ENCODE results near the gene PRG2.

The PRG2 gene

DNA sequence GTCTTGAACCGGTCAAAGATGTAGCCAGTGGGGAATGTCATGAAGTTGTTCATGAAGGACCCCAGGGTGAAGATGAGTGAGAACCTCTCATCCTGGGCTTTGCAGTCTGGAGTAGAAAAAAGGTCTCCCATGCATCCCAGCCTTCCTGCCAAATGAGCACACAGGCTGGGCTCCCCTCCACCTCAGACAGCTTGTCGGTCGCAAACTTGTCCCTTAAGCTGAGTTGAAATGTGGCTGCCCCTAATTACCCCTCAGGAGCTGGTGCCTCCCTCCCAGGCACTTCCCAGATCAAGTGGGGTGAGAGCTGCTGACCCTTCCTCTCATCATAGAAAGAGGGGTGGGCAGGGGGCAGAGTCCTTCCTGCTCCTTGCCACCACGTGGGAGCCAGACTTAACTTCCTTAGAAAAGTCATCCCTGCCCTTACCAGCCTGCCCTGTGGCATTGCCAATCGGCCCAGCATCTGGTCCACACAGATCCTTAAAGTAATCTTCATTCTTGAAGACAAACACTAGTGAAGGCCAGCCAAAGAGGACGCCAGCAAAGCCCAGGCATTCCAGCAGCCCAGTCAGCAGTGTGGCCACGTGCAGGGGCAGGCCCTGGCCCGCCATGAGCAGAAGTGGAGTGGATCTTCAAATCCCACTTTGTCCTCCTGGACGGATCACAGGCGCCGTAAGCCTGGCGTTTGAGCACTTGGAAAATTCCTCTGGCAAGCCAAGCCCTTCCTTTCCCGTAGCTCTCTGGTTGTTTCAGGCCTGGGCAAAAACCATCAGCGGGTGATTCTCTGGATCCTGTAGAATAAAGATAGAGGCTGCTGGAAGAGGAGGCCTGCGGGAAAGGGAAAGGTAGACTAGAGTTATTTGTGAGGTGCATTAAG, 35.4 kb upstream of the PRG2 start:
- TF ChIP-seq, protein P1, sequence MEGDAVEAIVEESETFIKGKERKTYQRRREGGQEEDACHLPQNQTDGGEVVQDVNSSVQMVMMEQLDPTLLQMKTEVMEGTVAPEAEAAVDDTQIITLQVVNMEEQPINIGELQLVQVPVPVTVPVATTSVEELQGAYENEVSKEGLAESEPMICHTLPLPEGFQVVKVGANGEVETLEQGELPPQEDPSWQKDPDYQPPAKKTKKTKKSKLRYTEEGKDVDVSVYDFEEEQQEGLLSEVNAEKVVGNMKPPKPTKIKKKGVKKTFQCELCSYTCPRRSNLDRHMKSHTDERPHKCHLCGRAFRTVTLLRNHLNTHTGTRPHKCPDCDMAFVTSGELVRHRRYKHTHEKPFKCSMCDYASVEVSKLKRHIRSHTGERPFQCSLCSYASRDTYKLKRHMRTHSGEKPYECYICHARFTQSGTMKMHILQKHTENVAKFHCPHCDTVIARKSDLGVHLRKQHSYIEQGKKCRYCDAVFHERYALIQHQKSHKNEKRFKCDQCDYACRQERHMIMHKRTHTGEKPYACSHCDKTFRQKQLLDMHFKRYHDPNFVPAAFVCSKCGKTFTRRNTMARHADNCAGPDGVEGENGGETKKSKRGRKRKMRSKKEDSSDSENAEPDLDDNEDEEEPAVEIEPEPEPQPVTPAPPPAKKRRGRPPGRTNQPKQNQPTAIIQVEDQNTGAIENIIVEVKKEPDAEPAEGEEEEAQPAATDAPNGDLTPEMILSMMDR (IDR thresholded peaks at IDR 0.05; ENCODE audit: low read depth, low read length) = no peak
- TF ChIP-seq, protein P2, sequence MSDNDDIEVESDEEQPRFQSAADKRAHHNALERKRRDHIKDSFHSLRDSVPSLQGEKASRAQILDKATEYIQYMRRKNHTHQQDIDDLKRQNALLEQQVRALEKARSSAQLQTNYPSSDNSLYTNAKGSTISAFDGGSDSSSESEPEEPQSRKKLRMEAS (IDR thresholded peaks at IDR 0.05; ENCODE audit: low read depth, low read length) = peak; percentile 67; the same call in 1 of the 2 replicates
- peak overlapping the region; percentile 99 for H3K4me3 ChIP-seq (ENCODE audit: low read depth, low read length)
- DNase-seq (ENCODE audit: low read depth) = peak; percentile 55

DNA sequence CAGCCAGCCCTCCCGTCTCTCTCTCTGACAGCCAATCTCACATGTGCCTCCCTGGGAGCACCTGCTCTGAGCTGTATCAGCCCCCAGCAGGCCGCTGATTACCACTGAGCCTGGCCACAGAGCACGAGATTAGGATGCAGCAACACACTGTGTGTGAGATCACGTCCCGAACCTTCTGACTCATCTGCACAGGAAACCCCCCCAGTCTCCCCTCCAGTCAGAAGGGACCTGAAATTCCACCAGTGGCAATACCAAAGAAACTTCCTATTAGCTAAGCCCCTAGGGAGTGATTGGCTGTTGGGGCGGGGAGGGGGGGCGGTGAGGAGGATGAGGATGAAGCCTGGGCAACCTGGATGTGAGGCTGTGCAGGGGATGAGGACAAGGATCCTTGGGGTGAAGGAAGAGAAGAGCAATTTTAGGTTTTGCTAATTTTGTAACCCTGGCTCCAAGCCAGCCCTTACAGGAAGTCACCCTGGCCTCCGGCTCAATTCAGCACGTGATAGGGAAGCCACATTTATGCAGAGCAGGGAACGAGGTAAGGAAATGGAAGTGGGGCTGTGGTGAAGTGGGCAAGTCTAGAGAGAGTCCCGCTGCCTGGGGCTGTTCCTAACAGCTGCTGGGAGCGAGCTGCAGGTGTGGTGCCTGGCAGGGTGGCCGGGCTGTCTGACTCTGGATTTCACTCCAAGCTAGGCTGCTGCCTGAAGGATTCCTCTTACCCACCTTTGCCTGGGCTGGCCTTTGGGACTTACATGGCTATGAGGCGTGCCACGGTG, 34.5 kb upstream of the PRG2 start:
- TF ChIP-seq MYC (IDR thresholded peaks at IDR 0.05; ENCODE audit: low read depth, low read length) = peak; percentile 99
- TF ChIP-seq, protein P1 (IDR thresholded peaks at IDR 0.05; ENCODE audit: low read depth, low read length) = no peak
- TF ChIP-seq POLR2A (IDR thresholded peaks at IDR 0.05; ENCODE audit: extremely low read depth, insufficient read length) = no peak
- TF ChIP-seq, protein P2 (IDR thresholded peaks at IDR 0.05; ENCODE audit: low read depth, low read length) = peak; percentile 99
- peak; percentile 99 for DNase-seq (ENCODE audit: low read depth)
- peak overlapping the region; percentile 99 for H3K4me3 ChIP-seq (ENCODE audit: low read depth, low read length)

DNA sequence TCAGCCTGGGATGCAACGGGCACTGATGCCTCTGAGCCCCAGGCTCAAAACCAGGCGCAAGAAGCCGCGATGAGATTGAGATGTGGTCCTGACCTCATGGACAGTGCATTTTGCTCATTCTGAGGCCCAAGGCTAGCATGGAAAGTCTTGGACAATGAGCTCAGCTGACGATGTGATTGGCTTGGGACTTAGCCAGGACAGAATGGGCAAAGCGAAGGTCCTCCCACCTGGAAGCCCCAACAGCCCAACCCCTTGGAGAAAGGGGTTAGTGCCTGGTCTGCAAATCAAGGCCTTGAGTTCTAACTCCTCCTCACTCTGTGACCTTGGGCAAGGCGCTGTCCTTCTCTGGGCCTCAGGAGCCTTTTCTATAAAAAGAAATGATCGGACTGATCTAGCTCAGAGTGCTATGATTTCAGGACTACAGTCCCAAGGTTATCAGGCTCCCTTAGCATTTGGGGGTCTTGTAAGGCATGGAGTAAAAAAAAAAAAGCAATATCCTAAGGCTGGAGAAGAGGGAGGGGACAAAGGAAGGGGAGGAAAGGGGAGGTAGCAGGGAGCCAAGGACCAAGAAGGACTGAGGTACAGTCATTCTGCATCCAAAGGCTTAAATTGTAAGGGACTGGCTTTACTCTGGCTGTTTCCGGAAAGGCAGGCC, 33.8 kb upstream of the PRG2 start:
- H3K4me3 ChIP-seq (ENCODE audit: low read depth, low read length) = peak overlapping the region; percentile 99
- DNase-seq (ENCODE audit: low read depth) = no peak
- TF ChIP-seq, protein P1 (IDR thresholded peaks at IDR 0.05; ENCODE audit: low read depth, low read length) = no peak
- TF ChIP-seq POLR2A (IDR thresholded peaks at IDR 0.05; ENCODE audit: extremely low read depth, insufficient read length) = no peak
- TF ChIP-seq, protein P2 (IDR thresholded peaks at IDR 0.05; ENCODE audit: low read depth, low read length) = no peak
- no peak for TF ChIP-seq MYC (IDR thresholded peaks at IDR 0.05; ENCODE audit: low read depth, low read length)

DNA sequence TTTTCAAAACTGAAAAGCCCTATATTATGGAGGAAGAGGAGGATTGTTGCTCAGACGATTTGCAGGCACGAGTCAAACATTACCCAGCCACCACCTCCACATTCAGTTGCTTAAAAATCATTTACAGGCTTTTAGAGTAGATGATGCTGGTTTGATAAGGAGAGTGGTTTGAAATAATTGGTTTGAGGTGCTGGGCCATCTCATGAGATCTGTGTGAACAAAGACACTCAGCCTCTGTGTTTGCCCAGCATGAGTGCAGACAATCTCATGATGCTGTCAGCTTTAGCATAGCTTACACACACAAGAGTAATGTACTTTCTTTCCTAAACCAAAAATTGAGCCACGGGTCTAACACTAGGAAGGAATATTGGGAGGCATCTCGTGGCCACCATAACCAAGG, 32.2 kb upstream of the PRG2 start:
- no peak for DNase-seq (ENCODE audit: low read depth)
- H3K4me3 ChIP-seq (ENCODE audit: low read depth, low read length) = peak overlapping the region; percentile 99
- no peak for TF ChIP-seq POLR2A (IDR thresholded peaks at IDR 0.05; ENCODE audit: extremely low read depth, insufficient read length)
- TF ChIP-seq, protein P1 (IDR thresholded peaks at IDR 0.05; ENCODE audit: low read depth, low read length) = no peak

DNA sequence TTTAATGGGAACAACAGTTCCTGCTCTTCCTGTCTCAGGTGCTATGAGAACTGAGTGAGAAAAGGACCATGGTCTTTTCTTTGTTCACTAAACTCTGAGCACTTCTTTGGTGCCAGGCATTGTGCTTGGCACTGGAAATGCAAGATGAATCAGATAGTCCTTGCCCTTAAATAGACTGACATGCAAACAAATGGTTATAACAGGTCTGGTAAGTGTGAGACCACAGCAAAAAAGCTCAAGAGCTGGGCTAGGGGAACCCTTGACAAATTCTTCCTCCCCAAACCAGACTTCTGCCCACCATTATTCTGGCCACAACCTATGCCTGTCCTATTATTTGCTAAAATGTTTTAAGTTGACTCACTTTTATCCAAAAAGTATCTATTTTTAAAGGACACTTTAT, 31.4 kb upstream of the PRG2 start:
- no peak for DNase-seq (ENCODE audit: low read depth)
- TF ChIP-seq, protein P2 (IDR thresholded peaks at IDR 0.05; ENCODE audit: low read depth, low read length) = no peak
- peak overlapping the region; percentile 99 for H3K4me3 ChIP-seq (ENCODE audit: low read depth, low read length)

DNA sequence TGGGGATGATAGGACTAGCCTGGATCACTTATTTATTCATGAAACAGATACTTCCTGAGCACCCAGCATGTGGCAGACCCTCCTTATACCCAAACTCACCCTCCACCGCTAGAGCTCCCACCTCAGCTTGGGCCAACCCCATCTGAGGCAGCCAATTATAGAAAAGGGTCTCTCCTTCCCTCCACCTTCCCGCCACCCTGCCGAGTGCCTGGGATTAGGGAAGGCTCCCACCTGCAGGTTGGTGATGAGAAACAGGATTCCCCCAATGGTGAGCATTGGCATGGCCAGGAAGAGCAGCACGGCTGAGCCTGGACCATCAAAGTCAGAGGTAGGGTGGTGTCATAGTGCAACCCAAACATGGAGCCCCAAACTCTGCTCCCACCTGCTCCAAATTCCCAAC, 30.6 kb upstream of the PRG2 start:
- TF ChIP-seq, protein P2 (IDR thresholded peaks at IDR 0.05; ENCODE audit: low read depth, low read length) = no peak
- TF ChIP-seq, protein P1 (IDR thresholded peaks at IDR 0.05; ENCODE audit: low read depth, low read length) = no peak
- H3K4me3 ChIP-seq (ENCODE audit: low read depth, low read length) = no peak overlapping the region
- DNase-seq (ENCODE audit: low read depth) = no peak

Measured in NB4 (cell line).